ENCODE measurements around the gene AGXT2.

AGXT2 gene

DNA sequence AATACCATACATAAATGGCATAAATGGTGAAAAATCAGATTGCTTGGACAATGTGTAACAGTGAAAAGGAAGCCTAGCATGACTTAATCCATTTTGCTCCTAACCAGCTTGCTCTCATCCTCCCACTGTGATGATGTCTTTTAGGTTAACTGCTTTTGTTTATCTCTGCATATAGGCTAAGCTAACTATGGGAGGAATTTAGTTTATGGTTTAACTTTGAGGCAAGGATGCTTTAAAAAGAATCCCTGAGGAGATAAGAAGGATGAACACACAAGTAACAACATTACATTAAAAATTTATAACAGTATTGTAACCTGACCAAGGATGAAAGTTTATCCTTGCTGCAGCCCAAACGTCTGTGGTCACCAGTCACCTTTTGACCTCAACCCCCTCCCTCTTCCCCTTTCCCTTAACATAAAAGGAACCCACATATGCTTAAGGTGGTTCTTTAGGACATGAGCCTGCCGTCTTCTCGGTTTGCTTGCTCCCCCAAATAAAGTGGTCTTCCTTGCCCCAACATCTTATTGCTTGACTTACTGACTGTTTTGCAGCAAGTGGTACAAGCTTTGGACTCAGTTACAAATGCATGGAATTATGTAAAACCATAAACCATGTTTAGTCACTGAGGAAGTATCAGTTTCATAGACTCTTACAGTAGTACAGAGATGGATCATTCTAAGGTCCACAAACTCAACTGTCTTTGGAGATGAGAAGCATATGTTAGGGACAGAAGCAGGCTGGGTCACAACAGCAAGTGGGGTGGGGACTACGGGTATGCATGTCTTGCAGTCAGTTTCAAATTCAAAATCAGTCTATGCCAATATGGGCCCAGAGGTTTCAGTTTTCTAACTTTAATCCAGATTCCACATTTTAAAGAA, 31.3 kb downstream of the AGXT2 start:
- TF ChIP-seq, protein P1, sequence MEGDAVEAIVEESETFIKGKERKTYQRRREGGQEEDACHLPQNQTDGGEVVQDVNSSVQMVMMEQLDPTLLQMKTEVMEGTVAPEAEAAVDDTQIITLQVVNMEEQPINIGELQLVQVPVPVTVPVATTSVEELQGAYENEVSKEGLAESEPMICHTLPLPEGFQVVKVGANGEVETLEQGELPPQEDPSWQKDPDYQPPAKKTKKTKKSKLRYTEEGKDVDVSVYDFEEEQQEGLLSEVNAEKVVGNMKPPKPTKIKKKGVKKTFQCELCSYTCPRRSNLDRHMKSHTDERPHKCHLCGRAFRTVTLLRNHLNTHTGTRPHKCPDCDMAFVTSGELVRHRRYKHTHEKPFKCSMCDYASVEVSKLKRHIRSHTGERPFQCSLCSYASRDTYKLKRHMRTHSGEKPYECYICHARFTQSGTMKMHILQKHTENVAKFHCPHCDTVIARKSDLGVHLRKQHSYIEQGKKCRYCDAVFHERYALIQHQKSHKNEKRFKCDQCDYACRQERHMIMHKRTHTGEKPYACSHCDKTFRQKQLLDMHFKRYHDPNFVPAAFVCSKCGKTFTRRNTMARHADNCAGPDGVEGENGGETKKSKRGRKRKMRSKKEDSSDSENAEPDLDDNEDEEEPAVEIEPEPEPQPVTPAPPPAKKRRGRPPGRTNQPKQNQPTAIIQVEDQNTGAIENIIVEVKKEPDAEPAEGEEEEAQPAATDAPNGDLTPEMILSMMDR (IDR thresholded peaks at IDR 0.05; ENCODE audit: extremely low read depth, missing control alignments), result no peak
- no peak for DNase-seq (ENCODE audit: low spot score)

DNA sequence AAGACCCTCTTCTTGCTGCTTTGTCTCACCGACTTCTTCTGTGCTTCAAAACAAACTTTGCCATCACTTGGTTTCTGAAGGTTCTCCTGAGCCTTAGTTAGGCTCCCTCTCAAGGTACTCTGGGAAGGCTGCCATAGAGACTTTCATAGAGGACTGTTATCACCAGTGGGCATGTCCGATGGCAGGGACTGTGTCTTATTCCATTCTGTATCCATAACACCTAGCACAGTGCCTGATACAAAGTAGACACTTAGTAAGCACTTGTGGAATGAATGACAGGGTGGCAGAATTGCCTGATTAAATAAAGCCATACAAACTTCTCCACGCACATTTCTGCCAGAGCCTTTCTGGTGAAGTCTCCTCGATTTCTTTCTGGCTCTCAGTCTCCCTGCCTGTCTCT, 32.7 kb downstream of the AGXT2 start:
- TF ChIP-seq, protein P1 (IDR thresholded peaks at IDR 0.05; ENCODE audit: extremely low read depth, missing control alignments), result no peak
- no peak for DNase-seq (ENCODE audit: low spot score)

DNA sequence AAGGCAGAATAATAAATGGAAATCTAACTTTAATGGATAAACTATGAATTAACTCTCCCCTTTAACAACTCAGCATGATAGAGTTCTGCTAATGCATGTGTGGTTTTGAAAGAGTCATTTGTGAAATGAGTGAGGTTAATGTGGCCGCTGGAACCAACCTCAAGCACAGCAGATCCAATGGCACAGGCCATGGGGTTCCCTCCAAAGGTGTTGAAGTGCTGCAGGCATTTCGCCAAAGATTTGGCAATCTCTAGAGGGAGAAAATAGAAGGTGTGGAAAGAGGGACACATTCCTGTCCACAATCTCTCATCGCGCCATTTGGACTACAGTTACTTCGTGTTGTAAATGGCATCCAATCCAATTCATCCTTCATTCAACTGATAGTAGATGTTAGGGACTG, 35.0 kb downstream of the AGXT2 start:
- TF ChIP-seq, protein P1 (IDR thresholded peaks at IDR 0.05; ENCODE audit: extremely low read depth, missing control alignments), result no peak
- DNase-seq (ENCODE audit: low spot score), result no peak

DNA sequence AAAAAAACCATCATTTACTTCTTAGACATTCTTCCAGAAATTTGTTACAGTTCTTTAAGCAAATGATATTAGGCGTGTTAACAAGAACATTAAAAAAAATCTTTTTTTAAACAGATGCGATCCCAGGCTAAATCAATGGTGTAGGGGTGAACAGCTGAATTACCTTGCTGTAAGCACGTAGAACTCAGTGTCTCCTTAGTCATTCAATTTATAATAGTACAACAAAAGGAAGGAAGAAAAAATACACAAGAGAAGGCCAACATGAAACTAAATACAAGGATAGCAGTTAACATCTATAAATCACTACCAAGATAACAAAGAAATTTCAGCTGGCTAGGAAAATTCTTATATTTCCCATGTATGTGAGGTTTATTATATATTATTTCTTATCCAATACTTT, 35.4 kb downstream of the AGXT2 start:
- TF ChIP-seq, protein P1 (IDR thresholded peaks at IDR 0.05; ENCODE audit: extremely low read depth, missing control alignments), result no peak
- DNase-seq (ENCODE audit: low spot score), result no peak

DNA sequence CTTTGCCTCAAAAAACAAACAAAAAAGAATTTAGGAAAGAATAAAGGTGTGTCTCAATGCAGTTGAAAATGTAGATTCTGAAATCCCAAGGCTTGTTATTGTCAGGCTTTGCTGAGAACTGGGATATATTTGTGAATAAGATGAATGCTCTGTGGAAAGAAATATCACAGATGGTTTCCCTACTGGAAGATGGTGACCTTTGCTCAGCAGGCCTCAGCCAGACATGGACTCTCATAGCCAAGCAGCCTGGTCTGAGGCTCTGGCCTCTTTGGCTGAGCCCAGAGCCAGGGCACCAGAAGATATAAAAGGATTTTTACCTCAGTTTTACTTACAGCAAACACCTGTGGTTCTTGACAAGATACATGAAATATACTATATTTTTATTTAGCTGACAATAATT, 37.1 kb downstream of the AGXT2 start:
- no peak for DNase-seq (ENCODE audit: low spot score)
- TF ChIP-seq, protein P1 (IDR thresholded peaks at IDR 0.05; ENCODE audit: extremely low read depth, missing control alignments), result no peak

DNA sequence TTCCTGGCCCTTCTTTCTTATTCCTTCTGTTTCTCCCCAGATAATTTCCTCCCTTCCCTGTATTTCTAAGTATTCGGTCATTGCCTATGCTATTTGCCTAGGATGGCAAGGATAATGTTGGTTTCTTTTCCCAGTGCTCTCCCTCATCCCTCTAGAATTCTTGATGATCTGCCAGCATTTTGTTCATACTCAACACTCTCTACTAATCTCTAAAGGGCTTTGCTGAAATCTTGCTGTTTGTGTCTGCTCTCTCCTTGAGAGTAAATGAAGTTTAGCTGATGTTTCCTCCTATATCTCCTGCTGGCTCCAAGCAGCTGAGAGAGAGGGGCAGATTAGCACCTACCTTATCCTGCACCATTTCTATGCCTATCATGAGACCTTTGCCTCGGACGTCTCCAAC, 38.1 kb downstream of the AGXT2 start:
- TF ChIP-seq, protein P1 (IDR thresholded peaks at IDR 0.05; ENCODE audit: extremely low read depth, missing control alignments), result no peak
- no peak for DNase-seq (ENCODE audit: low spot score)

DNA sequence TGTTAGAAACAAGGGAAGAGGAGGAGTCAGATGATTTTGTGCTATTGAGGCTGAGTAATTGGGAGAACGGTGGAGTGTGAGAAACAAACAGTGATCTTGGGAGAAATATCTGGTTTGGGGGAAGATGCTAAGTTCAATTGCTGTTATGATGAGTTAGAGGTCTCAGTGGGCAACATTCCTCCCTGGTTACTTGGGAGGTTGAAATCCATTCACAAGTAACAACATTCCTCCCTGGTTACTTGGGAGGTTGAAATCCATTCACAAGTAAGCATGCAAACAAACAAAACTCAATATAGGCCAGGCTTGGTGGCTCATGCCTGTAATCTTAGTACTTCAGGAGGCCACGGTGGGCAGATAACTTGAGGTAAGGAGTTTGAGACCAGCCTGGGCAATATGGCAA, 38.7 kb downstream of the AGXT2 start:
- TF ChIP-seq, protein P1 (IDR thresholded peaks at IDR 0.05; ENCODE audit: extremely low read depth, missing control alignments), result no peak
- DNase-seq (ENCODE audit: low spot score), result no peak
